ENCODE data around the gene RADX.

DNA sequence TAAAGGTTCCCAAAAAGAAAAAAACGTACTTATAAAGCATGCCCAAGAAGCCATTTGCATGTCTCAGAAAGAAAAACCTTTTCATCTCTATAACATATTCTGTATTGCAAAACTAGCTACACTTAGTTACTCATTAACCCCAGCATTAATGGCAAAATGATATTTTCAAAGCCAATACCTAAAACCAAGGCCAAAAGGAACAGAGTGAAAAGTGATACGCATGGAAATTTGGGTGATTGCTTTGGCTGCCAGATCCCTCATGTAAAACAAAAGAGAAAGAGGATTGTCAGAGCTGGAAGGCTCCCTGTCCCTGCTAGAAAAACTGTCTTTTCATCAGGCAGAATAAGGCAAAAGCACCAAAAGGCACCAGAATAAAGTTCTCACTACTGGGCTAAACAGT lies 46.8 kb upstream of the RADX start:
- TF ChIP-seq POLR2A (IDR thresholded peaks at IDR 0.05) (no peak), EP300 (IDR thresholded peaks at IDR 0.05) (no peak)
- TF ChIP-seq, protein P1, sequence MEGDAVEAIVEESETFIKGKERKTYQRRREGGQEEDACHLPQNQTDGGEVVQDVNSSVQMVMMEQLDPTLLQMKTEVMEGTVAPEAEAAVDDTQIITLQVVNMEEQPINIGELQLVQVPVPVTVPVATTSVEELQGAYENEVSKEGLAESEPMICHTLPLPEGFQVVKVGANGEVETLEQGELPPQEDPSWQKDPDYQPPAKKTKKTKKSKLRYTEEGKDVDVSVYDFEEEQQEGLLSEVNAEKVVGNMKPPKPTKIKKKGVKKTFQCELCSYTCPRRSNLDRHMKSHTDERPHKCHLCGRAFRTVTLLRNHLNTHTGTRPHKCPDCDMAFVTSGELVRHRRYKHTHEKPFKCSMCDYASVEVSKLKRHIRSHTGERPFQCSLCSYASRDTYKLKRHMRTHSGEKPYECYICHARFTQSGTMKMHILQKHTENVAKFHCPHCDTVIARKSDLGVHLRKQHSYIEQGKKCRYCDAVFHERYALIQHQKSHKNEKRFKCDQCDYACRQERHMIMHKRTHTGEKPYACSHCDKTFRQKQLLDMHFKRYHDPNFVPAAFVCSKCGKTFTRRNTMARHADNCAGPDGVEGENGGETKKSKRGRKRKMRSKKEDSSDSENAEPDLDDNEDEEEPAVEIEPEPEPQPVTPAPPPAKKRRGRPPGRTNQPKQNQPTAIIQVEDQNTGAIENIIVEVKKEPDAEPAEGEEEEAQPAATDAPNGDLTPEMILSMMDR (IDR thresholded peaks at IDR 0.05) = no peak
